MM.1S (cell line): ENCODE results near the gene KRT79.

Experiments used
- DNase-seq: peaks from one replicate; pipeline ENCODE4 v3.0.0-alpha.2; 2015
- H2AFZ ChIP-seq: fragments of 300-600 bp; sonication (generic); 2 replicates; pipeline ENCODE4 v1.6.0; 2016; ENCODE audit warnings: antibody characterized with exemption, low read length
- H3F3A ChIP-seq: fragments of 300-600 bp; sonication (generic); 2 replicates; pipeline ENCODE4 v1.6.1; 2016; ENCODE audit warnings: mild to moderate bottlenecking, antibody characterized with exemption, low read length, moderate library complexity, mixed read lengths; ENCODE audit not compliant: insufficient read depth
- H3K27ac ChIP-seq: fragments of 300-600 bp; sonication (generic); 2 replicates; pipeline ENCODE4 v1.5.1; 2016; ENCODE audit warnings: mild to moderate bottlenecking, low read length
- H3K27me3 ChIP-seq: fragments of 300-600 bp; sonication (generic); replicated peaks from 2 replicates; pipeline ENCODE4 v1.6.0; 2016; ENCODE audit warnings: low read length; ENCODE audit not compliant: insufficient read depth
- H3K36me3 ChIP-seq: fragments of 300-600 bp; sonication (generic); replicated peaks from 2 replicates; pipeline ENCODE4 v1.6.1; 2016; ENCODE audit warnings: mild to moderate bottlenecking, low read length, mixed read lengths; ENCODE audit not compliant: insufficient read depth
- H3K4me1 ChIP-seq: fragments of 300-600 bp; sonication (generic); 2 replicates; pipeline ENCODE4 v1.6.1; 2016; ENCODE audit warnings: low read length, mixed read lengths
- H3K4me2 ChIP-seq: fragments of 300-600 bp; sonication (generic); 2 replicates; pipeline ENCODE4 v1.6.0; 2016; ENCODE audit warnings: low read depth, low read length
- H3K4me3 ChIP-seq: fragments of 300-600 bp; sonication (generic); 2 replicates; pipeline ENCODE4 v1.5.1; 2016; ENCODE audit warnings: low read length, mixed read lengths
- H3K79me2 ChIP-seq: fragments of 300-600 bp; sonication (generic); 2 replicates; pipeline ENCODE4 v1.6.1; 2016; ENCODE audit warnings: mixed run types, low read length, mixed read lengths
- H3K9ac ChIP-seq: fragments of 300-600 bp; sonication (generic); 2 replicates; pipeline ENCODE4 v1.6.1; 2016; ENCODE audit warnings: low read length, mixed read lengths
- H3K9me2 ChIP-seq: fragments of 300-600 bp; sonication (generic); replicated peaks from 2 replicates; pipeline ENCODE4 v1.6.1; 2016; ENCODE audit warnings: mild to moderate bottlenecking, low read length, mixed read lengths; ENCODE audit not compliant: insufficient read depth
- H3K9me3 ChIP-seq: fragments of 300-600 bp; sonication (generic); replicated peaks from 2 replicates; pipeline ENCODE4 v1.6.1; 2016; ENCODE audit warnings: mild to moderate bottlenecking, low read length, mixed read lengths; ENCODE audit not compliant: insufficient read depth
- H4K20me1 ChIP-seq: fragments of 300-600 bp; sonication (generic); 2 replicates; pipeline ENCODE4 v1.6.1; 2016; ENCODE audit warnings: mild to moderate bottlenecking, low read length, moderate library complexity, mixed read lengths; ENCODE audit not compliant: insufficient read depth
- CTCF ChIP-seq: fragments of 300-600 bp; sonication (generic); IDR thresholded peaks from 2 replicates; pipeline ENCODE4 v1.5.1; 2016; ENCODE audit warnings: antibody characterized with exemption, low read length, mixed read lengths
- EZH2 ChIP-seq: fragments of 300-600 bp; sonication (generic); optimal IDR thresholded peaks from 2 replicates; pipeline ENCODE3; 2017; ENCODE audit warnings: low read depth, mild to moderate bottlenecking, antibody characterized with exemption, low read length, mixed read lengths
- EZH2phosphoT487 ChIP-seq: fragments of 300-600 bp; sonication (generic); IDR thresholded peaks from 2 replicates; pipeline ENCODE4 v1.6.1; 2018; ENCODE audit warnings: antibody characterized with exemption, low read length

KRT79 gene

DNA sequence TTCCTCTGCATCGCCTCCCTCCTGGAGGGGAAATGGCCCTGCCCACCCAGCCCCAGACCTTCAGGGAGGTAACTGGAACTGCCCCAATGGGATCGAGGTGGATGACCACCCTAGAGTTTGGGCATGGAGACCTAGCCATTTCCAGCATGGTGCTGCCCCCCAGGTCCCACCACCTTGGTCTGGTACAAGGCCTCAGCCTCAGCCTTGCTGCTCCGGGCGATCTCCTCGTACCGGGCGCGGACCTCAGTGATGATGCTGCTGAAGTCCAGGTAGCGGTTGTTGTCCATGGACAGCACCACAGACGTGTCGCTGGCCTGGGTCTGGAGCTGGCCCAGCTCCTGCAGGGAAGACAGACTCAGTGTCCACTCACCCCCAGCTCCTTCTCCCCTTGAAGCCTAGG lies 10.3 kb upstream of the KRT79 start:
- Histone ChIP-seq H3K27me3 (peaks cover 77% of the 10 kb centered on the region), H3K4me1 (no peaks in the 10 kb centered on the region), H3K79me2 (no peaks in the 10 kb centered on the region), H3K27ac (no peak overlapping the region), H3K9me2 (no peaks in the 10 kb centered on the region), H3K4me3 (no peak overlapping the region), H3K9me3 (no peaks in the 10 kb centered on the region), H3K9ac (no peak overlapping the region), H3K36me3 (no peaks in the 10 kb centered on the region), H4K20me1 (no peaks in the 10 kb centered on the region), H3K4me2 (no peak overlapping the region), H3F3A (no peaks in the 10 kb centered on the region), H2AFZ (no peak overlapping the region)
- no peak for DNase-seq
- TF ChIP-seq EZH2phosphoT487, result no peak
- TF ChIP-seq EZH2, result no peak
- no peak for TF ChIP-seq CTCF

GRCh38 chr12:52839436-52840105 lies 5.5 kb upstream of the KRT79 start:
- no peaks in the 10 kb centered on the region for H3K9me3 ChIP-seq
- H4K20me1 ChIP-seq, result no peaks in the 10 kb centered on the region
- H3K9me2 ChIP-seq, result no peaks in the 10 kb centered on the region
- H3K4me1 ChIP-seq, result no peaks in the 10 kb centered on the region
- TF ChIP-seq EZH2 (no peak), CTCF (no peak), EZH2phosphoT487 (no peak)
- no peak overlapping the region for H3K4me3 ChIP-seq
- H3K27me3 ChIP-seq, result peaks cover 78% of the 10 kb centered on the region
- no peak overlapping the region for H3K27ac ChIP-seq
- H3K4me2 ChIP-seq, result no peak overlapping the region
- H3K79me2 ChIP-seq, result no peaks in the 10 kb centered on the region
- H3K9ac ChIP-seq, result no peak overlapping the region
- no peak for DNase-seq
- H2AFZ ChIP-seq, result no peak overlapping the region
- no peaks in the 10 kb centered on the region for H3F3A ChIP-seq
- H3K36me3 ChIP-seq, result no peaks in the 10 kb centered on the region

DNA sequence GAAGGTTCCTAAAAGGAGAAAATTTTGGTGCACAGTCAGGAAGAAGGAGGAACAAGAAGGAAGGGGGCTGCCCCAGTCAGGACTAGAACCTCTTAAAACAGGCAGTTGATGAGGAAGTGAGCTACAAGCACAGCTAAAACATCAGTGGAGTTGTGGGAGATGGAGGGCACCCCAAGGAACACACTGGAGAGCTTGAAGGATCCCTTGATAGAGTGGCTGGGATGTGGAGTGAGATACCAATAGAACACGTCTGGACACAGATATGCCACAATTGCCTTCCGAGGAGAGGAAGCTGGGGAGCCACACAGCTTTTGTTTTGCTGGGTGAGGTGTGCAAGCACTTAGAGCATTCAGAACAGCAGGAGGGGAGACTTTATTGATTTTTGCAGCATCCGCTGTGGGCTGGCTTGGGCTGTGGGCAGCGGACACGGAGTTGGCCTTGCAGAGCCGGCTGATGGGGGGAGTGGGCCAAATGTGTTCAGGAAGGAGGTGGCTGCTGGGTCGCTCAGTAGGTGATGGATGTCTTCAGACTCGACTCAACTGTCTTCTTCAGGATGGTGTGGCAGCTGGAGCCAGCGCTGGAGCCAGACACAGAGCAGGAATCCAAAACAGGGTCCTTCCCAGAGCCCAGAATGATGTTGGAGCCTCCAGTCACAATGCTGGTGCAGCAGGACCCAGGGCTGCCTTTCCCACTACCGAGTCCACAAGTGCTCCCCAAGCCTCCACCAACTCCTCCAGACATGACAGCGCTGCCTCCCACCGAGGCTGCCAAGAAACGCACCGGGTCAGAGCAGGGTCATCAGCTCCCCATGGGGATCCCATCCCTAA lies 4.7 kb upstream of the KRT79 start:
- H4K20me1 ChIP-seq, result no peaks in the 10 kb centered on the region
- no peak overlapping the region for H3K4me3 ChIP-seq
- no peaks in the 10 kb centered on the region for H3K4me1 ChIP-seq
- no peaks in the 10 kb centered on the region for H3K9me3 ChIP-seq
- peaks cover 83% of the 10 kb centered on the region for H3K27me3 ChIP-seq
- no peaks in the 10 kb centered on the region for H3K36me3 ChIP-seq
- no peak overlapping the region for H2AFZ ChIP-seq
- H3K79me2 ChIP-seq, result no peaks in the 10 kb centered on the region
- TF ChIP-seq EZH2phosphoT487, result no peak
- TF ChIP-seq CTCF, result no peak
- no peak for TF ChIP-seq EZH2
- H3K9ac ChIP-seq, result no peak overlapping the region
- no peak for DNase-seq
- H3K27ac ChIP-seq, result no peak overlapping the region
- H3K9me2 ChIP-seq, result no peaks in the 10 kb centered on the region
- no peaks in the 10 kb centered on the region for H3F3A ChIP-seq
- H3K4me2 ChIP-seq, result no peak overlapping the region
